Stimulated activated CD8-positive, alpha-beta memory T cell treated with anti-CD3 and anti-CD28 coated beads, Interleukin-12 subunit alpha, Interleukin-12 subunit beta, amount 100 ng/mL, for 24 hours (primary cell): ENCODE data around the gene GPR3.

Experiments
- DNase-seq: peaks from one replicate; pipeline ENCODE4 v3.0.0-alpha.2; 2020; ENCODE audit errors: extremely low read depth

Gene GPR3

GRCh38 chr1:27392096-27392777 lies at the start of gene GPR3:
Gene GPR3 (plus strand): TSS chr1:27392622. CDS start chr1:27393799, 1,177 bp downstream.
- peak; percentile 82 for DNase-seq

- no peak for DNase-seq
These were observed 49.4 kb upstream of the GPR3 start for GRCh38 chr1:27342778-27343638.

GRCh38 chr1:27343639-27344025 lies 48.8 kb upstream of the GPR3 start:
- DNase-seq, result no peak

- DNase-seq, result no peak
These were observed 47.1 kb upstream of the GPR3 start for GRCh38 chr1:27345272-27345671.

GRCh38 chr1:27346357-27346756 lies 46.1 kb upstream of the GPR3 start:
- no peak for DNase-seq

GRCh38 chr1:27346991-27347624 lies 45.3 kb upstream of the GPR3 start:
- no peak for DNase-seq

- no peak for DNase-seq
These were observed 43.3 kb upstream of the GPR3 start for GRCh38 chr1:27348861-27349783.

GRCh38 chr1:27349784-27350662 lies 42.4 kb upstream of the GPR3 start:
- no peak for DNase-seq

GRCh38 chr1:27350663-27351540 lies 41.5 kb upstream of the GPR3 start:
- no peak for DNase-seq

GRCh38 chr1:27351541-27352107 lies 40.8 kb upstream of the GPR3 start:
- DNase-seq, result no peak

- no peak for DNase-seq
These were observed 39.3 kb upstream of the GPR3 start for GRCh38 chr1:27353166-27353565.

GRCh38 chr1:27353629-27354028 lies 38.8 kb upstream of the GPR3 start:
- no peak for DNase-seq

GRCh38 chr1:27355683-27356082 lies 36.7 kb upstream of the GPR3 start:
- DNase-seq, result no peak

- DNase-seq, result no peak
These were observed 36.2 kb upstream of the GPR3 start for GRCh38 chr1:27356277-27356618.

GRCh38 chr1:27356619-27357280 lies 35.7 kb upstream of the GPR3 start:
- no peak for DNase-seq

- peak; percentile 48 for DNase-seq
These were observed 35.0 kb upstream of the GPR3 start for GRCh38 chr1:27357281-27358037.

GRCh38 chr1:27358038-27358927 lies 34.1 kb upstream of the GPR3 start:
- DNase-seq, result no peak
